ENCODE data around the gene CCL14.

- TF ChIP-seq CTCF (IDR thresholded peaks at IDR 0.05) (no peak), POLR2A (IDR thresholded peaks at IDR 0.05) (no peak)
These were observed 17.9 kb downstream of the CCL14 start for GRCh38 chr17:35968520-35969054.
